Hematopoietic multipotent progenitor cell treated with erythropoietin and hydrocortisone succinate and interleukin-3 and kit ligand, for 15 days (in vitro differentiated cells): ENCODE measurements around the gene TBC1D14.

Source experiments
- DNase-seq: peaks from one replicate; pipeline ENCODE4 v3.0.0-alpha.2; 2015; ENCODE audit warnings: low spot score

Gene TBC1D14

GRCh38 chr4:6909113-6909969 is at the start of gene TBC1D14:
Gene TBC1D14, plus strand, starts transcription at chr4:6909826. Its CDS starts 13,564 bp downstream, at chr4:6923390.
- peak; percentile 83 for DNase-seq

GRCh38 chr4:6868386-6868785 is 41.2 kb upstream of the TBC1D14 start:
- no peak for DNase-seq

- no peak for DNase-seq
Observed at GRCh38 chr4:6869944-6870343, 39.7 kb upstream of the TBC1D14 start.

- DNase-seq, result peak; percentile 45
Observed at GRCh38 chr4:6873291-6873690, 36.3 kb upstream of the TBC1D14 start.

- peak; percentile 83 for DNase-seq
Observed at GRCh38 chr4:6873792-6874461, 35.7 kb upstream of the TBC1D14 start.

GRCh38 chr4:6874981-6875380 is 34.6 kb upstream of the TBC1D14 start:
- DNase-seq, result peak; percentile 65

- DNase-seq, result no peak
Observed at GRCh38 chr4:6875431-6875831, 34.2 kb upstream of the TBC1D14 start.

- no peak for DNase-seq
Observed at GRCh38 chr4:6876440-6876839, 33.2 kb upstream of the TBC1D14 start.

GRCh38 chr4:6877067-6877466 is 32.6 kb upstream of the TBC1D14 start:
- DNase-seq, result no peak

- no peak for DNase-seq
Observed at GRCh38 chr4:6878451-6879059, 31.1 kb upstream of the TBC1D14 start.

- DNase-seq, result no peak
Observed at GRCh38 chr4:6880691-6881090, 28.9 kb upstream of the TBC1D14 start.

GRCh38 chr4:6881908-6882307 is 27.7 kb upstream of the TBC1D14 start:
- no peak for DNase-seq

- DNase-seq, result no peak
Observed at GRCh38 chr4:6884341-6884870, 25.2 kb upstream of the TBC1D14 start.

GRCh38 chr4:6885953-6886557 is 23.6 kb upstream of the TBC1D14 start:
- DNase-seq, result peak; percentile 74

GRCh38 chr4:6886886-6887285 is 22.7 kb upstream of the TBC1D14 start:
- DNase-seq, result no peak

- DNase-seq, result no peak
Observed at GRCh38 chr4:6887591-6888371, 21.8 kb upstream of the TBC1D14 start.

GRCh38 chr4:6888506-6889071 is 21.0 kb upstream of the TBC1D14 start:
- no peak for DNase-seq

GRCh38 chr4:6889101-6889735 is 20.4 kb upstream of the TBC1D14 start:
- DNase-seq, result peak; percentile 90

GRCh38 chr4:6889736-6890324 is 19.8 kb upstream of the TBC1D14 start:
- no peak for DNase-seq

- no peak for DNase-seq
Observed at GRCh38 chr4:6890358-6890757, 19.3 kb upstream of the TBC1D14 start.
